IPS DF 4.7 (cell line): ENCODE data around the gene BOK.
"Not testable (repeated sequence)": the region's sequence is repeated elsewhere in the genome, so short reads cannot be mapped to it uniquely, and the experiment has no call there.

Experiments used
- DNase-seq: peaks from one replicate; pipeline ENCODE4 v3.0.0-alpha.2; 2013; ENCODE audit warnings: low spot score; ENCODE audit errors: extremely low read depth

The BOK gene, protein sequence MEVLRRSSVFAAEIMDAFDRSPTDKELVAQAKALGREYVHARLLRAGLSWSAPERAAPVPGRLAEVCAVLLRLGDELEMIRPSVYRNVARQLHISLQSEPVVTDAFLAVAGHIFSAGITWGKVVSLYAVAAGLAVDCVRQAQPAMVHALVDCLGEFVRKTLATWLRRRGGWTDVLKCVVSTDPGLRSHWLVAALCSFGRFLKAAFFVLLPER

DNA sequence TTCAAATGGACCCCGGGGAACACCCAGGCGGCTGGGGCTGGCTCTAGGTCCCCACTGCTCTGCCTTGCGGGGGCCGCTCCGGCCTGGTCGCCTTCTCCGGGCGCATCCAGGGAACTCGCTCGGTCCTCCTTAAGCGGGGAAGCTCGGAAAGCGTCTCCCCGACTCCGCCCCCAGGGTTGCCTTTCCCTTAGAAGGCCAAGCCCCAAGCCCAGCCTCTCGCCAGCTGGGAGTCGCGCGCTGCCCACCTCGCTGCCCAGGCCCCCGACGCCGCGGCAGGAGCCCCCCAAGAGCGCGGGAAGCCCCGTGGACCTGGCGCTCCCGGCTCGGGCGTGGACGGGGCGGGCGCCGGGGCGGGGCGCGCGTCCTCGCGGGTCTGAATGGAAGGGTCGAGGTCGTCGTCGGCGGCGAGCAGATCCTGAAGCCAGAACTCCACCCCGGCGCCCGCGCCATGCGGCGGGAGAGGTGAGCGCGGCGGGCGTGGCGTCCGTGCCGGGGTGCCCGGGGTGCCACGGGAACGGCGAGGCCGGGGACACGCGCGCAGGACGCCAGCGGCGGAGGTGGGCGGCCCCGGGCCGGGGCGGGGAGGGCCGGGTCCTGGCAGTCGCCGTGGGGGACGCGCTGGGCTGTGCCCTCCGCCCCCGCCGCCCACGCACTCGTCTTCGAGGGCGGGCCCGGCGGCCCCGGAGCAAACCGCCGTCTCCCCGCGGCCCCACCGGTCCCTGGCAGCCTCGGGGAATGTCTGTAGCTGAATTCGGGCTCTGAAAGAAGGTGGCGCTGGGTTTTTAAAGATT lies at the start of gene BOK:
TSS of gene BOK (plus strand) at position 214 of the 791 bp plus-strand sequence. CDS start 739 bp downstream, outside the sequence.
- no peak for DNase-seq

DNA sequence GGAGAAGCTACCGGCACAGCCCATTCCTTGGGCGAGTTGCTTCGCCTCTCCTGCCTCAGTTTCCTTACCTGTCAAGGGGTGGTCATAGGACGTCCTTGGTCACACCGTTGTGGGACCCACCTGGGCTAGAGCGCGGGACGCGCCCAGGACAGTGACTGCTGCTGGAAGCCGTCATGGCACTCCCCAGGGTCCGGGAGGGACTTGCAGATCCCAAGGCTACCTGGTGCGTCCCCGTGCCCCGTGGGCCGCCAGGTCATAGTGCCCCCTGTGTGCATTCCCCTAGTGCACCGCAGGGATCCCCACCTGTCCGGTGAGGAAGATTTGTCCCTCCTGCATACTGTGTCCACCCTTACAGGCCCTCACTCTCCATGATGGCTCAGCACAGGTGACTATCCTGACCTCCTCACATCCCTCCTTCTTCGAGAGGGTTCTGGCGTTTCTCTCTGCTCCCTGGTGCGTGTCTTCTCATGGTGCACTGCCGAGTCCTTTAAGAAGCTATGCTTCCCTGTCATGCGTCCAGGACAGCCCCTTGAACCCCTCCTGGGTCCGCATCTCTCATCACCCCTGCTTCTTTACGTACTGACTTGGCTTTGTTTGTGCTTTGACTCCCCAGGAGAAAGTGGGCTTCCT lies 49.3 kb upstream of the BOK start:
- no peak for DNase-seq

DNA sequence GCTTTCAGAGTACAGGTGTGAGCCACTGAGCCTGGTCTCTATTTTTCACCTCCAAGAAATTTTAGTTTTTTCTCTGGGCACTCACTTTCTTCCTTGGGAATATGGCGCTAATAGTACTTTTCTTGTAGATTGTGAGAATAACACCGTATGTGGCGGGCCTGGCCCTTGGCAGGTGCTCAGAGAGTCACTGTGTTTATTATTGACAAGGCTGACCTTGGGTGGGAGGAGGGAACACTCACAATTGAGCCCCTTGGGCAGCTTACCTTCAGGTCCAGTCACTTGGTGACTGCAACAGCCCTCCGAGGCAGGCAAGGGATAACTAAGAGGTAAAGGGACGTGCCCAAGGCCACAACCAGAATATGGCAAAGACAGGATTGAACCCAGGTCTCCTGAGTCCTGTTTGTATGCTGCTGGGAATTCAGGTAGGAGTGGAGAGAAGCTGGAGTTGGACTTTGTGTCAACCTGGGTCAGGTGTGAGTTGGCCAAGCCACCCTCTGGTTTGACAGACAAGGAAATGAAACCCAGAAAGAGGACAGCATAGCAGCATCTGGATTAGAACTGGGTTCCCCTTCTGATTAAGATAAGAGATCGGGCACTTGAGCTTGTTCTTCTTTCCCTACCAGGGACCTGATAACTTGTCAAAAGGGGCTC lies 47.3 kb upstream of the BOK start:
- DNase-seq: no peak

DNA sequence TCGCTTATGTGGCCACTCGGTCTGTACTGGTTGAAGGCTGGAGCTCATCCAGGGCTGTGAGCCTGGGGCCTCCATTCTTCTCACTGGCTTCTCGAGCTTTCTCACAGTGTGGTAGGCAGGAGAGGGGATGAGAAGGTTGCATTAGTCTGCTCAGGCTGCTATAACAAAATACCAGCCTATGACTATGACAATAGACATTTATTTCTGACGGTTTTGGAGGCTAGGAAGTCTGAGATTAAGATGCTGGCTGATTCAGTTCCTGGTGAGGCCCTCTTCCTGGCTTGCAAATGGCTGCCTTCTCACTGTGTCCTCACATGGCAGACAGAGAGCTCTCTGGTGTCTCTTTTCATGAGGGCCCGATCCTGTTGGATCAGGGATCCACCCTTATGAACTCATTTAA lies 44.0 kb upstream of the BOK start:
- no peak for DNase-seq

DNA sequence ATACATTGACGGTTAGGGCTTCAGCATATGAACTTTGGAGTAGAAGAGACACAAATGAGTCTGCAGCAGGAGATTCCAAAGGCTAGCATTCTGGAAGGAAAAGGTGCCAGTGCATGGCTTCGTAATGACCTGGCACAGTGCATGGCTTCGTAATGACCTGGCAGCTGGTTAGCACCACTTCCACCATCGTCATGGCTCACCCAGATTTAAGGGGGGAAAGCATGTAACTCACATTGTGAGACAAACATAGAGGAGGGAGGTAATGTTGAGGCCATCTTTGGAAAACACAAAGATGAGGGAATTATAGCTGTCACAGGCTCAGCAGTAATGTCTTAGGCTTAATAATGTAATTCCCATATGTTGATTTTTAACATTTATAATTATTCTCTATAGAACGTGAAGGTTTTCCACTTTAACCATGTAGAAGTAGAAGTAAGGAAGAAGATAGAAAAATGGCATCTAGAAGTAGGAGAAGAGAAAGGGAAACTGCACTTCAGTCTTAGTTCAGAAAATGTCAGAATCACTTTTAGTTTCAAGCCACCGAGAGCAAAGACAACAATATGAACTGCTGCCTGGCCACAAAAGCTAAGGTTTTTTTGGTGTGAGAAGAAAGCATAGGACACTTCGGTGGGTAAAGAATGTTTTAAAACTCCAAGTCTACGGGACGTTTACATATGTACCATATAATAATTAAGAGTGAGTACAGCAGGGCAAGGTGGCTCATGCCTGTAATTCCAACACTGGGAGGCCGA lies 43.4 kb upstream of the BOK start:
- no peak for DNase-seq

DNA sequence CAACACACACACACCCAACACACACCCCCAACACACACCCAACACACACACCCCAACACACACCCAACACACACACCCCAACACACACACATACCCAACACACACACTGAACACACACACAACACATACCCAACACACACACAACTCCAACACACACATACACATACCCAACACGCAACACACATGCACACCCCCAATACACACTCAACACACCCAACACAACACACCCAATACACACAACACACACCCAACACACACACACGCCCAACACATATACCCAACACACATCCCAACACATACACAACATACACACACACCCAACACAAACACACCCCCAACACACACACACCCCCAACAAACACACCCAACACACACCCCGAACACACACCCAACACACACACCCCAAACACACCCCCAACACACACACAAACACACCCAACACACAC lies 42.0 kb upstream of the BOK start:
- DNase-seq: no peak

DNA sequence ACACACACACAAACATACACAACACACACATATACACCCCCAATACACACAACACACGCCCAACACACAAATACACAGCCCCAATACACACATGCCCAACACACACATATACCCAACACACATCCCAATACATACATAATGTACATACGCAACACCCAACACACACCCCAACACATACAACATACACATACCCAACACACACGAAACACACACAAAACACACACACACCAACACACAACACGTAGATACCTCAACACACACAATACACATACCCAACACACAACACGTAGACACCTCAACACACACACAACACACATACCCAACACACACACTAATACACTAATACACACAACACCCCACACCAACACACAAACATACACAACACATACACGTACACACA lies 41.2 kb upstream of the BOK start:
- DNase-seq: no peak

DNA sequence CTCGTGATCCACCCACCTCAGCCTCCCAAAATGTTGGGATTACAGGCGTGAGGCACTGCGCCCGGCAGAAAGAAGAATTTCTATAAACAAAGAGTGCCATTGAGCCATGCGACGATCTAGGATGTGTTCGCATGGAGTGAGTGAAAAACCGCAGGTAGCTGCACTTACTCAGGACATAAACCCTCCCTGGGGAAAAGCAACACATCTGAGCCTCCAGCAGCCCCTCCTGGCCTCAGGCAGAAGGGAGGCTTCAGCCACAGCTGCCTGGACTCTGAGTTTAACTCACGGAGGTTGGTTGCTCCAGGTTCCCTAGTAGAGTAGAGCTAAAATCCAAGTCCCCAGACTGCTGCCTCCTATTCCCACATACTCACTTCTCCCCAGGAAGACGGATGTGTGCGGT lies 38.9 kb upstream of the BOK start:
- DNase-seq: no peak

DNA sequence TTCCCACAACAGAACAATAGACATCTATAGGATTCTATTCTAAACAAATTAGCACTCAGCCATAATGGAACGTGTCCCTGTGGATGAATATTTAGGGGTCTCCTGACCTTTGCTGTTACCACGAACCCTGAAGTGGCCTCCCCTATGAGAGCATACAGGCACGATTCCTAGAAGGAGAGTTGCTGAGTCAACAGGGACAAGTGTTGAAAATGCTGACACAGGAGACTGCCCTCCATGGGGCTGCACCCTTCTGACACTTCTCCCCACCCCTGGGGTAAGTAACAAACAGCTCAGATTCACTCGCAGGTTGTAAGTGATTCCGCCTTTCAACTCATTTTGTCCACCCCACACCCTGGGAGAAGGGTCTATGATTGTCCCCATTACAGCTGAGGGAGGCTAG lies 36.1 kb upstream of the BOK start:
- no peak for DNase-seq

DNA sequence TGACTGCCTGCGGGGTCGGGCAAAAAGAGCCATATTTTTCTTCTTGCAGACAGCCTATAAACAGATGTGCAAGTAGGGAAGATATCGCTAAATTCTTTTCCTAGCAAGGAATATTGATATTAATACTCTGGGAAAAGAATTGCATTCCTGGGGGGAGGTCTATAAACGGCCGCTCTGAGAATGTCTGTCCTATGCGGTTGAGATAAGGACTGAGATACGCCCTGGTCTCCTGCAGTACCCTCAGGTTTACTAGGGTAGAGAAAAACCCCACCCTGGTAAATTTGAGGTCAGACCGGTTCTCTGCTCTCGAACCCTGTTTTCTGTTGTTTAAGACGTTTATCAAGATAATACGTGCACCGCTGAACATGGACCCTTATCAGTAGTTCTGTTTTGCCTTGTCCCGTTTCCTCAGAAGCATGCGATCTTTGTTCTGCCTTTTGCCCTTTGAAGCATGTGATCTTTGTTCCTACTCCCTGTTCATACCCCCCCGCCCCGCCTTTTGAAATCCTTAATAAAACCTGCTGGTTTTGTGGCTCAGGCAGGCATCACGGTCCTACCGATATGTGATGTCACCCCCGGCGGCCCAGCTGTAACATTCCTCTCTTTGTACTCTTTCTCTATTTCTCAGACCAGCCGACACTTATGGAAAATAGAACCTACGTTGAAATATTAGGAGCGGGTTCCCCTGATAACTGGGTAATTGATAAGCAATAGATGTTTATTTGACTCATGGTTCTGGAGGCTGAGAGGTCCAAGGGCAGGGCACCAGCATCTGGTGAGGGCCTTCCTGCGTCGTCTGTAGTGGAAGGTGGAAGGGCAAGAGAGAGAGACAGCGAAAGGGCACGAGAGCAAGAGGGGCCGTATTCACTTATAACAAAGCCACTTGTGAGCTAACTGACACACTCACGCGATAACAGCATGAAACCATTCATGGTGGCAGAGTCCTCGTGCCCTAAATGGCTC lies 32.4 kb upstream of the BOK start:
- not testable (repeated sequence) for DNase-seq

DNA sequence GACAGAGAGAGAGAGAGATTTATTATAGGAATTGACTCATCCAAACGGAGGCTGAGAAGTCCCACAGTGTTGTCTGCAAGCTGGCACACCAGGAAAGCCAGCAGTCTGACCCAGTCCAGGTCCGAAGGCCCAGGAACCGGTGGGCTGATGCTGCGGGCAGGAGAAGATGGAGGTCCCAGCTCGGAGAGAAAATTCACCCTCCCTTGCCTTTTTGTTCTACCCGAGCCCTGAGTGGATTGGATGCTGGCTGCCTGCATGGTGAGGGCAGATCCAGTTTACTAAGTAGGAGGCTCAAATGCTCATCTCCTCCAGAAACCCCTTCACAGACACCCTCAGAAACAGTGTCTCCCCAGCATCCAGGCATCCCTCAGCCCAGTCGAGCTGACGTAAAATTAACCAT lies 28.0 kb upstream of the BOK start:
- DNase-seq: no peak

DNA sequence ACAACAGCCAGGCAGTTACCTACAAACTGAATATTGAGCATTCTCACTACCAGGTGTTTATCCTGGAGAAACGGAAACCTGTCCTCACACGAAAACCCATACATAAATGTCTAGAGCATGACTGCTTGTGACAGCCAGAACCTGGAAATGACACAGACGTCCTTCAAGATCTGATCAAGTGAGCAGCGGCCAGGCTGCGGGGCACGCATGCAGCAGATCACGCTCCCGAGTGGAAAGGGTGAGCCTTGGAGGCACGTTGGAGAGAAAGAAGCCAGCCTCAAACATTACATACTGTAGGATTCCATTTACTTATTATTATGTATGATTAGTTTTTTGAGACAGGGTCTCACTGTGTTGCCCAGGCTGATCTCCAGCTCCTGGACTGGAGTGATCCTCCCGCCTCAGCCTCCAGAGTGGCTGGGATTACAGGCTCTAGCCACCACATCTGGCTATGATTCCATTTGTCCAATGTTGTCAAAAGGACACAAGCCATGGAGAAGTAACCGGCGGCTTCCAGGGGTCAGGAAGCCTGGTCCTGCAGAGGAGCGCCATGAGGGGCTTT lies 27.3 kb upstream of the BOK start:
- no peak for DNase-seq

DNA sequence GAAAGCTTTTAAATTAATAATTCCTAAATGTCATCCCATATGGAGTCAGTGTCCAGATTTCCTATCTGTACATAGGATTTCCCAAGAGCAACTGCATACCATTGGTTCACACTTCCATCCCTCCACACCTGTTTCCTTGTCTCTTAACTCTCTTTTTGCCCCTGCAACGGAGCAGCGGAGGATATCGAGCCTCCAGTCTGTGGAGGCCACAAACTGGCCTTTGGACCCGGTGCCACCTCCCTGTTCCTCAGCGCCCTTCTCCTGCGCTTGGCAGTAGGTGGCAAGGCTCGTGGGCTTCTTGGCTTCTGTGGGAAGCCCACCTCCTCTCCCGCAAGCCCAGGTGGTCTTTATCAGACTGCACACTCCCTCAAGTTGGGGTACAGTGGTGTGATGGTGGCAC lies 26.4 kb upstream of the BOK start:
- no peak for DNase-seq

DNA sequence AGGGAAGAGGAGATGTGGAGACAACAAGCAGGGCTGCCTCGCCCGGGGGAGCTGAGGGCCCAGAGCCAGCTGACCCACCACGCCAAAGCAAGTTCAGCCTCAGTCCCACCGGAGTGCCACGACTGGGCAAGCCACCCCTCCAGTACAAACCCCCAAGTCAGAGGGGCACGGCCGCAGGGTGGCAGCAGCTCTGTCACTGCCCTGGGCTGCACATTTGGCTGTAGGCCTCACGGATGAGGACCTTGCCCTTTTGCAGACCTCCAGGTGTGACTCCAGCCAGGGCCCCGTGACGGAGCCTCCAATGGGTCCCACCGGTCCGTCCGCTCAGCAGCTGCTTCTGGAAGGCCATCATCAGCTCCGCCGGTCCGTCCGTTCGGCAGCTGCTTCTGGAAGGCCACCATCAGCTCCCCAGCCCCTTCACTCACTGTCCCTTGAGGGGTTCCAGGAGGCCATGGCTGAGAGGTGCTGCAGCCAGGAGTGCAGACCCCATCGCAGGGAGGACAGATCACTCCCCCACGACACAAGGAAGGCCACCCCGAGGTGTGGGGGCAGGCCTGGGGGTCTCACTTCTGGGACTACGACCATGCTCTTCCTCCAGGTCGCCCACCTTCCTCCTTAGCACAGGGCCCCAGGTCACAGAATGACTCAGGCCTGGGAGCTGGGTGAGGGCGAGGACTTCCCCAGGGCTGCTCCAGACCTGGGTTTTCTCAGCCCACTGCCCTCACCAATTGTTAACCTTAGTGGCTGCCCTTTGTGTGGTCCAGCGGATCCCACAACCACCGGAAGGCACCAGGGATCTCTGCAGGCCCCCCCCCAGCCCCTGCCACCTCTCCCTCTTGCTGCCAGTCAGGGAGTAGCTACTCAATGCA lies 25.6 kb upstream of the BOK start:
- no peak for DNase-seq

DNA sequence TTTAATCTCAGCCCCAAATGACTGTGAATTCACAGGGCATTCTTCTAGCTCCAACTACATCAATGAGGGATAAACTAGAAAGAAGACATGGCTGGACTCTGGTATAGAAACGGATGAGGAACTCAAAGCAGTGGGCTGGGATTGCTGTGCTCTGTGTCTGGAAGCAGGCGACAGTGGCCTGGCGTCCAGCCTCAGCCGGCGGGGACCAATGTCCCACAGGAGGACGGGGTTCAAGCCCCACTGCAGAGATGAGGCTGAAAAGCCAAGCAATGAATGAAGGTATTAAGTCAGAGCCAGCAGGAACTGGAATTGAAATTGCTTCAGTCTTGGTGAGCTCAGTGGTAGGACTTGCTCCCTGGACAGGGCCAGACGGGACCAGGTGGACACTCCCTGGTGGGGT lies 24.3 kb upstream of the BOK start:
- no peak for DNase-seq

DNA sequence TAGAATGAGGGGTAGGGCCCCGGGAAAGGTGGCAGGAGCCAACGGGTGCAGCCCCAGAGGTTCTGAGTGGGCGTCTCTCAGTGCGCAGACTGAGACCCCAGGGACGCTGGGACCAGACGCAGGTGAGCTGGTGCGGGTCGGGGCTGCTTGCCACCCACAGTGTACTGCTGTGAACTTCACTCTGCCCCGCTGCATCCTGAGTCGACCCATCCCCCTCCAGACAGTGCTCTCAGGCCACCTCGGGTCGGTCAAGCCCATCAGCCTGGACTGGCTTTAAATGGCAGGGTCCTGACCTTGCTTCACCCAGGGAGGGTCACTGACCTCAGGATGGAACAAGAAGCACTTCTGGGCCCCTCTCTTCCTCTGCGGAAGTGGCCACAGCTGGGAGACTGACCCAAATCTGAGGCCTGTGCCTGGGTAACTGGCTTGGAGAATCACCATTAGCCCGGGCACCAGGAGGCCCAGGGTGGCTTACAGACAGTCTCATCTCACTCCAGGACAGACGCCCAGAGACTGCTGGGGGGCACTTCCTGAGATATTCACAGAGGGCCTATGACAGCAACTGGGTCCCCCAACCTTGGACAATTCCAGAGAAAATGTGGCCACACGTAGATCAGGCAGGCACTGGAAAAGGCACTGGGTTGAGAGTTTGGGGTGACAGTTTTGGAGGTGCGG lies 23.7 kb upstream of the BOK start:
- DNase-seq: no peak

DNA sequence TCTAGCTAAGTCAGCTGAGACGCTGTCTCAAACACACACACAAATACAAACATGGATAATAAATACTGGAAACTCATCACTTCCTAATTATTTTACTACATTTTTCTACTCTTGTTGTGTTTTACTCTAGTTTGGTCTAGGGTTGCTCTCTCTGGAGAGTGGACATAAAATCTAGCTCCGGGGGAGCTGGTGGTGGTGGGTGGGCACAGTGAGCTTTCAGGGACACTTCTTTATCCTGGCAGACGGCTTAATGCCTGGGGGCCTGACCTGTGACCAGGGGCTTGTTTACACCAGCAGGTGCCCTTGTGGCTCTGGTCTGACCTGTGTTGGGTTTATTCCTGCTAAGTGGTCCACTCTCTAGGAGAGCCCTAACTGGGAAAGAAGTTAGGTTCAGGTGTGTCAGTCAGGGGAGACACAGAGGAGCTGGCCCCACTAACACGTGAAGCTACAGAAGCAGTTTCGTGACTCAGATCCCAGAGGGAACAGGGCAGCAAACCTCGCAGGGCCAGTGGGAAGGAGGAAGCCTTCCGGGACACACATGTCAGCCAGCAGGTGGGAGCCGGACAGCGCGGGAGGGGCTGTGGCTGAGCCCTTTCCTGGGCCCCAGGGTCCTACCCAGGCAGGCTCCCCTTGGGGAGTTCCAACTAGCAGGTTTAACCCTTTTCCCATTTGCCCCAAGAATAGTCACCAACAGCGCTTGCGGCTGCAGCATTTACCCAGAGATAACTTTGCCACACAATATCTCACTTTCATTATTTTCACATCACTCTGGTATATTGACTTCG lies 22.5 kb upstream of the BOK start:
- no peak for DNase-seq
